ENCODE measurements around the gene CHAD. TPM values are rescaled to one million over a fixed set of nuclear protein-coding genes. Genes with fewer than 3 reads are reported as not detected.

CHAD gene
- total and polyA plus RNA-seq, 8 donors, result 1.7 to 26.2 (median 6.4) TPM

DNA sequence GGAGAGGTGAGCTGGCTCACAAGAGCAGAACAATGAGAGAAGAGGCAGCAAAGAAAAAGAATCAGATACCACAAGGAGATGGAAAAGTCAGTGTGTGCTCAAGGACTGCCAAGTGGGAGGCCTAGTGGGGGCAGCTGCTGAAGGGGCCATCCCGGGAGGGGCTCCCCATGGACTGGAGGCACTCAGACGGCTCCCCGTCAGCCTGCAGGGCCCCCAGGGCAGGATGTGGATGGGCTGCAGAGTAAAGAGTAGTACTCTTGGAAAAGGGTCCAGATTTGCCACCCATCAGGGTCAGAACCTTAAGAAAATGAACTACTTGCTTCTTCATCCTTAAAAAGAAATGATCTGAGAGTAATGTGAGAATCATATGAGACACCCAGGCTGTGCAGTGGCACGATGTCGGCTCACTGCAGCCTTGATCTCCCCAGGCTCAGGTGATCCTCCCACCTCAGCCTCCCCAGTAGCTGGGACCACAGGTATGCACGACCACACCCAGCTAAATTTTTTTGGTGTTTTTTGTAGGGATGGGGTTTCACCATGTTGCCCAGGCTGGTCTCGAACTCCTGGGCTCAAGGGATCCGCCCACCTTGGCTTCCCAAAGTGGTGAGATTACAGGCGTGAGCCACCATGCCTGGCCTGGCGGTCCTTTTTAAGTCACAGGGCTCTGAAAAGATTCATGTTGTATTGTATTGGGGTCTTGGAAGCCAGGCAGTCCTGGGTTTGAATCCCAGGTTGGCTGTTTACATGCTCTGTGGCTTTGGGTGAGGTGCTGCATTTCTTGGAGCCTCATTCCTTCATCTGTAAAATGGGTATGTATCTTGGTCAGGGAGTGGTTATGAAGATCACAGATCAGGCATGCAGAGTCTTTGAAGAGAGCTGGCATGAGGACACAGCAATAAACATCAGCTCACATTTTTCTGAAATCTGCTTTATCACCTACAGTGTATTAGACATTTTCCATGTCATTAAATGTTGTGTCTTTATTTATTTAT, 27.5 kb downstream of the CHAD start:
- intact Hi-C loops (cut with DNase I), result no loop called here
- no peak for ATAC-seq
- TF ChIP-seq, protein P1, sequence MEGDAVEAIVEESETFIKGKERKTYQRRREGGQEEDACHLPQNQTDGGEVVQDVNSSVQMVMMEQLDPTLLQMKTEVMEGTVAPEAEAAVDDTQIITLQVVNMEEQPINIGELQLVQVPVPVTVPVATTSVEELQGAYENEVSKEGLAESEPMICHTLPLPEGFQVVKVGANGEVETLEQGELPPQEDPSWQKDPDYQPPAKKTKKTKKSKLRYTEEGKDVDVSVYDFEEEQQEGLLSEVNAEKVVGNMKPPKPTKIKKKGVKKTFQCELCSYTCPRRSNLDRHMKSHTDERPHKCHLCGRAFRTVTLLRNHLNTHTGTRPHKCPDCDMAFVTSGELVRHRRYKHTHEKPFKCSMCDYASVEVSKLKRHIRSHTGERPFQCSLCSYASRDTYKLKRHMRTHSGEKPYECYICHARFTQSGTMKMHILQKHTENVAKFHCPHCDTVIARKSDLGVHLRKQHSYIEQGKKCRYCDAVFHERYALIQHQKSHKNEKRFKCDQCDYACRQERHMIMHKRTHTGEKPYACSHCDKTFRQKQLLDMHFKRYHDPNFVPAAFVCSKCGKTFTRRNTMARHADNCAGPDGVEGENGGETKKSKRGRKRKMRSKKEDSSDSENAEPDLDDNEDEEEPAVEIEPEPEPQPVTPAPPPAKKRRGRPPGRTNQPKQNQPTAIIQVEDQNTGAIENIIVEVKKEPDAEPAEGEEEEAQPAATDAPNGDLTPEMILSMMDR (IDR thresholded peaks at IDR 0.05), result no peak

GRCh38 chr17:50440172-50440837, 28.4 kb downstream of the CHAD start:
- TF ChIP-seq, protein P1 (IDR thresholded peaks at IDR 0.05), result no peak
- intact Hi-C loops (cut with DNase I), result no loop called here
- DNase-seq, result peak in 5 of 6 donors; percentile 33 to 73 (median 52)
- 14 to 18% methylated on average over 4 of the region's 4 CpGs for WGBS, 2 donors
- FAIRE-seq, result no peak
- Histone ChIP-seq H3K27me3 (no peaks in the 10 kb centered on the region), H3K4me1 (peaks cover 13 to 29% (median 26%) of the 10 kb centered on the region in 3 donors), H3K9me3 (no peaks in the 10 kb centered on the region), H3K27ac (peak overlapping the region; percentile 56 to 72 (median 69)), H3K4me3 (no peak overlapping the region), H3K36me3 (no peaks in the 10 kb centered on the region)
- ATAC-seq, result peak; percentile 72 to 85 (median 84)

More for the DNA sequence above, 27.5 kb downstream of the CHAD start:
- no peak overlapping the region for H3K4me3 ChIP-seq
- DNase-seq, result no peak
- 84 to 86% methylated on average over 10 of the region's 10 CpGs for WGBS, 2 donors
- no peaks in the 10 kb centered on the region for H3K36me3 ChIP-seq
- peaks cover 13 to 29% (median 26%) of the 10 kb centered on the region in 3 donors for H3K4me1 ChIP-seq
- peak overlapping the region; percentile 56 to 72 (median 69) for H3K27ac ChIP-seq
- FAIRE-seq, result no peak
- no peaks in the 10 kb centered on the region for H3K27me3 ChIP-seq
- H3K9me3 ChIP-seq, result no peaks in the 10 kb centered on the region

DNA sequence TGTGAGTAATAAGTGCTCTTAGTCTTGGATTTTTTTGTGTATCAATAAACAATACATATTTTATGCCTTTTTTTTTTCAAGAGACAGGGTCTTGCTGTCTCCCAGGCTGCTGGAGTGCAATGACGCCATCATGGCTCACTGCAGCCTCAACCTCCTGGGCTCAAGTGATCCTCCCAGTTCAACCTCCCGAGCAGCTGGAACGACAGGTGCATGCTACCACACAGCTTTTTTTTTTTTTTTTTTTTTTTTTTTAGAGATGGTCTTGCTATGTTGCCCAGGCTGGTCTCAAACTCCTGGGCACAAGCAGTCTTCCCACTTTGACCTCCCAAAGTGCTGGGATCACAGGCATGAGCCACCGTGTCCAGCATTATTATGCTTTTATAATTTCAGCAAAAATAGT, 29.7 kb downstream of the CHAD start:
- H3K9me3 ChIP-seq, result no peaks in the 10 kb centered on the region
- TF ChIP-seq, protein P1 (IDR thresholded peaks at IDR 0.05), result no peak
- H3K4me3 ChIP-seq, result no peak overlapping the region
- no peak for ATAC-seq
- peaks cover 13 to 29% (median 25%) of the 10 kb centered on the region in 3 donors for H3K4me1 ChIP-seq
- H3K27me3 ChIP-seq, result no peaks in the 10 kb centered on the region
- no peak overlapping the region for H3K27ac ChIP-seq
- H3K36me3 ChIP-seq, result no peaks in the 10 kb centered on the region
- no peak for FAIRE-seq
- intact Hi-C loops (cut with DNase I), result no loop called here
- DNase-seq, result no peak
- WGBS, 2 donors, result 89 to 93% methylated on average over 4 of the region's 4 CpGs

- WGBS, 2 donors, result 95 to 97% methylated on average over 4 of the region's 4 CpGs
- no peak for DNase-seq
- no peak overlapping the region for H3K4me3 ChIP-seq
Measured at GRCh38 chr17:50437409-50437808, 31.3 kb downstream of the CHAD start.

More at GRCh38 chr17:50437409-50437808, 31.3 kb downstream of the CHAD start:
- FAIRE-seq (no peak), ATAC-seq (no peak)
- no peaks in the 10 kb centered on the region for H3K27me3 ChIP-seq
- intact Hi-C loops (cut with DNase I), result no loop called here
- peaks cover 6 to 17% (median 17%) of the 10 kb centered on the region in 3 donors for H3K4me1 ChIP-seq
- TF ChIP-seq, protein P1 (IDR thresholded peaks at IDR 0.05), result no peak
- no peaks in the 10 kb centered on the region for H3K9me3 ChIP-seq
- H3K36me3 ChIP-seq, result no peaks in the 10 kb centered on the region
- no peak overlapping the region for H3K27ac ChIP-seq
